NCI-H2107 treated with DMSO at 0.1 percent for 48 hours (cell line): Measurements from ENCODE around the gene SULT1C4.

Experiments
- DNase-seq: peaks from one replicate; lab custom pipeline; 2025; ENCODE audit not compliant: unreplicated experiment; lab: John Stamatoyannopoulos, UW

Gene SULT1C4

DNA sequence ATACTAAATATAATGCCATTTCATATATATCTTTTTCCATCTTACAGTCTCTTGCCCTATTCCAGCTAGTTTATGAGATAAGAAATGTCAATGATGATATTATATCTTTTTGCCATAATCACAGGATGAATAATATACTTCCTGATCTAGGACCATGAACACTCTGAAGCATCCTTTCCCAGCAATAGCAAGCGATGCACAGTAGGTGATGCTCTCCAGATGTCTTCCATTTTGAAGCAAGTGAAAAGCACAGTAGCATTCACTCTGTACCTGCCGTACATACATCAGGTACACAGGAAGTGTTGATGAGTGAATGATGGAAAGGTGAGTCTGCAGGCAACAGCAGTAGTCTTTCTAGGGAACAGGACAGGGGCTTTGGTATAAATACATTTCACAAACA, 8.6 kb upstream of the SULT1C4 start:
- no peak for DNase-seq

DNA sequence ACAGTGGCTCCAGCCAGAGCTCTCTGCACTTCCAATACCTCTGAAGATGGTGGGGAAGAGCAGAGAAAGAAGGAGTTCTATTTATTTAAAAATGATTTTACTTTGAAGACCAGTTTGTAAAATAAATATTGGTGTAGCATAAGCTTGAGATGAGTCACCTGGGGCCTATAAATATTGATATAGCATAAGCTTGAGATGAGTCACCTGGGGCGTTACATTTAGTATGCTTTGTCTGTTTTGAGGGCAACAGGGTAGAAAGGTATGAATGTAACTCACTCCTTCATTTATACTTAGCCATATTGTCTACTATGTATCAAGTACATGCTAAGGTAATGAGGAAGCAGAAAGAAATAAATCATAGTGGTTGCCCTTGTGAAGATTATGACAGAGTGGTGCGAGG, 7.7 kb upstream of the SULT1C4 start:
- no peak for DNase-seq

DNA sequence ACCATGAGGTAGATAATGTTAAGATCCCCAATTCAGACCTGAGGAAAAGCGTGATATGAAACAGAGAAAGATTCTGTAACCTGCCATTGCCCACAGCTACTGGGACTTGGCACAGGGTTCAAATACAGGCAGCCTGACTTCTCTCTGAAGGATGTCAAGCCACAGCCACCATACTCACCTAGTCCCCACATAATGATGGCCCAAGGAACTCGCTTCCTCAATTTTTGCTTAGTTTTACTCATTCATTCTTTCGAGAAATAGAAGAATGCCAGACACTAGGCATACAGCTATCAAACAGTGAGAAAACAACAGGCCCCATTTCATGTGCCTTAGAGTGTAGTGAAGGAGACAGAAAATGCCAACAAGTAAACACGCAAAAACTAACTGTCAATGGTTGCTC, 980 bp upstream of the SULT1C4 start:
- no peak for DNase-seq

DNA sequence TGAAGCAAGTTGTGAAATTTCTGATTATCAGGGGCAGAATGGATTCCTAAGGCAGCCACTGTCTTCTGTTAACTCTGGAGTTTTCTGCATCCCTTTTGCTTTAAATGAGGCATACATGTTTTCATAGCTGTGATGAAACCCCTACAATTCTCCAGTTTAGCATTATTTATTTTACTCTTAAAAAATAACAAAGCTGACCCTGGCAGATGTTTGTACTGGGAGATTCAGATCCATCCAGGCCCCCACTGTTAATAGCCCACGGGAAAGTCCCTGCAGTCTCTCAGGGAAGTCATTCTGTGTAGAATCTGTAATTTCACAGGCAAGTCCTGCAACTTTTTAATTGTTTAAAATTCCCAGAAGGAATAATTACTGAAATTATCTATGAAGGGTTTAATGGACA, 353 bp upstream of the SULT1C4 start:
- no peak for DNase-seq

DNA sequence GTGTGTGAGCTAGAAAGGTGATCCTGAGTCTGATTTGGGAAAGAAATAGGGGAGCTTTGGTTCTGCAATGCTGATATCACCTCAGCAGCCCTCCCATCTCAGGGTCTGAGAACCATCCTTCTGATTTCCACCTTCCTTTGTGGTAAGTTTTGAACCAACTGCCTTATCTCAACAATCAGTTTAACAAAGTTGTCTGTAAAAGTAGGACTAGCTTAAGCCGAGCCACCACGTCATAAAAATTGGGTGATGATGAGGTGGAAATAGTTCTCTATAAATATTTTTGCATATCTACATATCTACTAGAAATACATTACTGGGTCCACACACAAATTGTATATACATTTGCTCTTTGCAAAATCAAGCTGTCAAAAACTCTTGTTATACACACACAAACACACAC, 1.1 kb downstream of the SULT1C4 start:
- DNase-seq = no peak

DNA sequence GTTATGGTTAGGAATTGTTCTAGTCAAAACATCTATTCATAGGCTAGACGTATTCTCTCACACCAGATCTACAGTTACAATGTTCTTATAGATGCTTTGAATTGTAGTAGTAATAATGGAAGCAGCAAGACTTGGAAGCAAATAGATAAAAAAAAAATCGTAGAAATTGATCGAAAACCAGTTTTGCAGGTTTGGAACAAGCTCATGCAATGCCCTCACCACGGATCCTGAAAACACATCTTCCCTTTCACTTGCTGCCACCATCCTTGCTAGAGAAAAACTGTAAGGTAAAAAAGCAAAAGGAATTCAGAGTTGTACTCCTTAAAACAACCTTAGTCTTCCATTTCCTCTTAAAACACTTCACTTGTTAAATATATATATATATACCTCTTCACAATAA, 4.4 kb downstream of the SULT1C4 start:
- no peak for DNase-seq

DNA sequence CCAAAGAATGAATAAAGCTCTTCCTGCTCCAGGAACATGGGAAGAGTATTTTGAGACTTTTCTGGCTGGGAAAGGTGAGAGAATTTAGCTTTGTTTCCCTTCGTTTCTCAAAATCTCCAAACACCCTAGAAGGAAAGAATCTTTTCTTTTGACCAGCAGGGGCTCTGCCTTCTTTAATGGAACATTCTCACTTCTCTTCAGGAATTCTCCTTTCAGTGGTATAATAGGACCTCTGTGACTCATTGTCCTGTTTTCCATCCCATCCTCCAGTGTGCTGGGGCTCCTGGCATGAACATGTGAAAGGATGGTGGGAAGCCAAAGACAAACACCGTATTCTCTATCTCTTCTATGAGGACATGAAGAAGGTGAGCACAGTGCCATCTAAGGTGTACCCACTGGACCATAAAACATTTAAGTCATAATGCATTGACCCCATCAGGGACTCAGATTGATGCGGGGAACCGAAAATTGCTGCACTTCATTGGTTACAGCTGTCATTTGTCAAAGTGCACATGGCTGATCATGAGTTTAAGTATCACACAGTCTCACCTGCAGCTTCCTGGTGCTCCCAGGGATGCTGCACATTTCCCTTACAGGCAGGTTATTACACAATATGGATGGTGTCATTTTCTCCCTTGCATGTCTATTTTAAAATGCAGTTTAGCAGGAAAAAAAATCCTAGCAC, 5.5 kb downstream of the SULT1C4 start:
- DNase-seq = no peak

DNA sequence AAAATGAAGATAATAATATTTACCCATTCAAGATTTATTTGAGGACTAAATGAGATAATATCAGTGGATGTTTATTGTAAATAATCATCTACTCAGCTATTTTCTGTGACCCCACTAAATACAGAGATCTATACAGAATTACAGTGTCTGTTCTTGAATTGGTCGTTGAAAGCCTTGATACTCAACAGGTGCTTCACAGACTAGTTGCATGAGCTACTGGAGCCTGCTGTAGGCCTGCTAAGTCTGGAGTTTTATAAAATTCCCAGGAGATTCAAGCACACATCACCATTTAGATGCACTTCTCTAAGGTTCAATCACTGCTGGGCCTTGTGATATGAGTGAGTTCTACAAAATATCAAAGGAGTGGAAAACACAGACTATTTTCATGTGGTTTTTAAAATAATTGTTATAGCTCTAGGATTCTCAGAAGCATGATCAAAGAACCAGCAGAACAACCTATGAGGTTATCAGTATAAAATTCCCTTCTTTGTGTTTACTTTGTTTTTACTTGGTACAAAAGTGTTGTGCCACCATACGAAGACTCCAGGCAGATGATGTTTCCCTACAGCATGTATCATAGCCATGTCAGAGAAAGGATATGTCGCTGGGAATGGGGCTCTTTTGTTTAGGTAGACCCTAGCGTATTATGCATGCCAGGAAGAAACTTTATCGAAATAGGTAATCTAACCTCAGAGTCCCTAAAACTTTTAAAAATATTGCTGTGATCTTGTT, 7.1 kb downstream of the SULT1C4 start:
- DNase-seq = no peak

DNA sequence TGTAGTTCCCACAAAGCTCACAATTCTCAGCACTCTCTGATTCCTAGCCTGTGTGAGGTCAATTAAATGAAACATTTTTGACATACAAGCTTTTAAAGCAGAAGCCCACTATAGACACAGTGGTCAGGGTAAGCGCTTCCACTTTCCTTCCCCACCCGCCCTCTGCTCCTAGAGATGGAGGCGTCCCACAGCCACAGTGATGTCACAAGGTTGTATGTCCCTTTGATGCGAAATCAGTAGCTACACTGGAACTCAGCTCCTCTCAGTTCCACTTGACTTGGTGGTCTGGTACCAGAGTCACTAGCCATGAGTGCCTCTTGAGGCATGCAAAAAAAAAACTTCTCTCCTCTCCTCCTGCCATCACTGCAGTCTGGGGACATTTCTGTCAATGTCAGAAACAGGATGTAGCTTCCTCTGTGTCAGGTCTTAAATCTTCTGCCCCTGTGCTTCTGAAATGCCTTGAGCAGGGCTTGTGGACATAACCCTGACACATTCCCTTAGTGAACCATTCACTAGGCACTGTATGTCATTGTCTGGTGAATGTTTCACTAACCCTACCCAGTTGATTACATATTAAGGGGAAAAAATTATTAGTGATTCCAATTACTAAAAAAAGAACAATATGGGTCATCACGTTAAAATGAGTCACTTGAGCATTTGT, 7.8 kb downstream of the SULT1C4 start:
- DNase-seq = no peak

DNA sequence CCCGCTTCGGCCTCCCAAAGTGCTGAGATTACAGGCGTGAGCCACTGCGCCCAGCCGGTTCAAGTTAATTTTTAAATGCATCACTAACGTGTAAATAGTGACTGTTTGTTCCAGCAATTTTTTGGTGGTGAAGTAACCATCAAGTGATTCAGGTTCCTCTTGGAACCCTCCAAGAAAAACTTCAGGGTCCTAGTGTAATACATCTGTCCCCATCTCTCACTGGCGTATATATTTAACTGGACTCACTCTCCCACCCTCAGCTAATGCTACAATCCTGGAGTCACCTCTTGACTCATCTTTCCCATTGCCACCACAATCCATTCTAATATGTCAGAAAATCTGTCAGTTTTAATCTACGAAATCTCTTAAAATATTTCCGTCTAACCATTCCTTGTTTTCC, 10.3 kb downstream of the SULT1C4 start:
- DNase-seq = no peak

DNA sequence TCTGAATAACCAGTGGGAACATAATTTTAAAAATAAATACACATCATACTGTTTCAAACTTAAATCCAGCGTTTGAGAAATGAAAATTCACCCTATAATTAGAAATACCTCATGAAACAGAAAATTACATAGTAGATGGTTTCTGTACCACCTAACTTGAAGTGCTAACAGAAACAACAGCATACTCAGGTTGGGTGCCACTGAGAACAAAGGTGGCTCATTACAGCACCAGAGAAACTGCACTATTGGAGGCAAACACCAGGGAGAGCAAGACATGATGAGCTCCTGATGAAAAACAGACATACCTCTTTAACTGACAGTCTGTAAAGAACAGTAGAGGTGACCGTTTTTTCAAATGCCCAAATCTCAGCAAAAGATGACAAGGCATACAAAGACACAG, 12.6 kb downstream of the SULT1C4 start:
- DNase-seq = no peak

DNA sequence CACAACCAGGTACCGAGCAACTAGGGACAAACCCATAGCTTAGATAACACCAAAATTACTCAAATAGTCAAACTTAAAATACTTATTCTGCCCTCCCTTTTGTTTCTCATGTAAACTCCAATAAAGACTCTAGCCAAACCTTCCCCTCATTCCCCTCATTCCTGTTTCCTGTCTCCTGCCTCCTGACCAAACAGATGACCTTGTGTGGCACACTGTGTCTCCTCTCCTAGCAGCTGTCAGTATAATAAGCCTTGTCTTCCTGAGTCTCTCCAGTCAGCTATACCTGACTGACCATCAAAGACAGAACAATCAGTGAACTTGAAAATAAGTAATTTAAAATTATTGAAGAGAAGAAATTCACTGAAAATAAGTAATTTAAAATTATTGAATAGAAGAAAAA, 14.3 kb downstream of the SULT1C4 start:
- no peak for DNase-seq

DNA sequence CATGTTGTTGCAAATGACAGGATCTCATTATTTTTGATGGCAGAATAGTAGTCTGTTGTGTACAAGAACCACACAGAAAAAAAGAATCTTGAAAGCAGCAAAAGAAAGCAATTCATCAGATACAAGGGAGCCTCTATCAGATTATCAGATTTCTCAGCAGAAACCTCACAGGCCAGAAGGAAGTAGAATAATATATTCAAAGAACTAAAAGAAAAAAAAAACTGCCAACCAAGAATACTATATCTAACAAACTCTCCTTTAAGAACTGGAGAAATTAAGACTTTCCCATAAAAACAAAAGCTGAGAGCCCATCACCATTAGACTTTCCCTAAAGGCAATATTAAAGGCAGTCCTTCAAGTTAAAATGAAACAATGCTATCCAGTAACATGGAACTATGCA, 15.4 kb downstream of the SULT1C4 start:
- no peak for DNase-seq

DNA sequence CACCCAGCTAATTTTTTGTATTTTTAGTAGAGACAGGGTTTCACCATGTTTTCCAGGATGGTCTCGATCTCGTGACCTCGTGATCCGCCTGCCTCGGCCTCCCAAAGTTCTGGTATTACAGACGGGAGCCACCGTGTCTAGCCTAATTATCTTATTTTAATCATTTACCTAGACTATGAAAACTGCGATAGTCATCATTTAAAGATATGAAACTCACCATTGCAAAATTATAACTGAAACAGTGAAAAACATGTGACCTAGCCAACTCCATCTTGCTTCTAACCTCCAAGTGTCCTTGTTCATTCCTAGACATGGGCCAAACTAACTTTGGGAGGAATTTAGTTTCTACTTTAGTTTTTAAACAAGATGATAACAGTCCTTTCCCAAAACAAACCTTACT, 17.4 kb downstream of the SULT1C4 start:
- no peak for DNase-seq

DNA sequence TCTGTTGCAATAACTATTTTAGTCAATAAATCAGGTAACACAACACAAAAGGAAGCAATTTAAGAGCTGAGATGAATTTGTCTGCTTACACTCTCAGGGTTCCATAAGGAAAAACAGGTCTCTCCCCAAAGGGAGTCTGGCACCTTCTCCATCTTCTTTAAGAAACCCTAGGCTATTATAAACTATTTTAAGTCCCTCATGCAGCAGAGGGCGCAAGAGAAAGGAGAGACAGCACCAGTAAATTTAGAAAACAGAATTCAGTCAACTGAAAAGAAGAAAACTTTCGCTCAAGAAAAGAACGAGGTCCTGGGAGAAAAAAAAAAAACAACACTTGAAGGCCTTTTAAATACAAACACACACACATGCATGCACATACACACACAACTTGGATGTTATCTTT, 19.1 kb downstream of the SULT1C4 start:
- no peak for DNase-seq

DNA sequence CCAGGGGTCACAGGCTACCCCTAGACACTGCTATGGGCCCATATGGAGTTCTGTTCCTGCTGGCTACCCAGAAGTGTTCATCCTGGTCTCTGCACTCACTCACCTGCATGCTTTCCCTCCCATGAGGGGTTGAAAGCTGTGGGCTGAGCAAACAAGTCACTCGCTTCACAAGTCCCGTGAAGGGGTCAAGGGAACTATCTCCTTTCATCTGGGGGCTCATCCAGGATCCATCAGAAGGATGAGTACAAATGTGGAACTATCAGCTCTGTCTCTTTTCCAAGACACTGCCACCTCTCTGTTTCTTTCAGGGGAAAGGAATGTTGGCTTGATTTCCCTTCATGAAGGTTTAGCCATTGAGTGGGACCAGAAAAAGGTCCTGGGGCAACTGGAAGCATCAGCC, 21.7 kb downstream of the SULT1C4 start:
- DNase-seq = no peak

DNA sequence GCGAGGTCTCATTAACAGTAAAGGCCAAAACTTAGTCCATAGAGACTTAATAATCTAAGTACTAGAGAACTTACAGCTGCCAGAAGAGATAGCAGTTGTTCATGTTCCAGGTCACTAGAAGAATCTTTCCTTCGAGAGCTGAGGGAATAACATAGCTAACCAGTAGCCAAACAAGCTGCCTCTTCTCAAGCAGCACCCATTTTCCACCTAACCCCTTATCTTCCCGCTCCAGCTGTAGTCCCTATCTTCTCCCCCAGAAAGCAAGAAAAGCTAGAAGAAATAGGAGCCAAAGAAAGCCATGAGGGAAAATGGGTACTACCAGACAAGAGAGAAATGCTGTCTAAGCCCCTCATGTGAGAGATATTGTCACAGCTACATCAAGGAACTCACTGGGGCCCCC, 24.0 kb downstream of the SULT1C4 start:
- DNase-seq = no peak

DNA sequence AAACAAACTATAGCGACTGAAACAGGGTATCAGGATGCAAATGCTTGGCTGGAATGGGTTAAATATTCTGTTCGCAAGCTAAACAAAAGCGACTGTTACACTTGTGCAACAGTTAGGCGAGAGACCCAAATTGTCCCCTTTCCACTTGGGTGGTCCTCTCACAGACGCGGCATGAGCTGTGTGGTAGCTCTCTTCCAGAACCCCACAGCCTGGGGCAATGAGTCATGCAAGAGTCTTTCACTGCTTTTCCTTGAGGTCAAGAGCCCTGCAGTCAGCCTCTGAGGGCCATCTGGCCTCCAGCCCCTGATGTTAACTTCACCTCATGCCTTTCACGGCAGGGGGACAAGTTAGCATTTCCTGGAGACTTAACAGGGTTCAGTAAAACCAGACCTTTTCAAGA, 25.7 kb downstream of the SULT1C4 start:
- DNase-seq = no peak

DNA sequence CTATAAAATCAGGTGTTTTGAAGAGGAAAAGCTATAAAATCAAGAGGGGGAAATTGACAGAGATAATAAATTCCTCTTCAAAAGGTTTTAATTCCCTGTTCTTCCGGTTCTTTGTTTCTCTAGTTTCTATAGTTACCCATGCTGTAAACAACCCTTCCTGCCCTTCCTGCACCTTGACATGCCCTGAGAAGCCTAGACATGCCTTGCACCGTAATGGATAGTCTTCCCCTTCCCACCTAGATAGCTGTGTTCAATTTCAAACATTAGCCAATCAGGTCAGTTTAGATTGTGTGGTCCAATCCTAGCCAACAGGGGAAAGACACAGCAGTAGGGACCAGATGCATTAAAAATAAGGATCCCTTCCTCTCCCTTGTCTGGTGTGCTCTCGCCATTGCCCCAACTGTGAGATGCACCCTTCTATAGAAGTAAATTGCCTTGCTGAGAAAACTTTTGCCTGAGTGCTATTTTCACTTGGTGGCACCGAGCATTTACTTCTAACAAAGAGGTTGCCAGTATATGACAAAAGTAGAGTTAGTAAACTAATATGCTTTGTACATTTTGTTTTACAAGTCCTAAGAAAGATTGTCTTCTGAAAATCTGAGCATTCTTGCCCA, 27.1 kb downstream of the SULT1C4 start:
- no peak for DNase-seq

DNA sequence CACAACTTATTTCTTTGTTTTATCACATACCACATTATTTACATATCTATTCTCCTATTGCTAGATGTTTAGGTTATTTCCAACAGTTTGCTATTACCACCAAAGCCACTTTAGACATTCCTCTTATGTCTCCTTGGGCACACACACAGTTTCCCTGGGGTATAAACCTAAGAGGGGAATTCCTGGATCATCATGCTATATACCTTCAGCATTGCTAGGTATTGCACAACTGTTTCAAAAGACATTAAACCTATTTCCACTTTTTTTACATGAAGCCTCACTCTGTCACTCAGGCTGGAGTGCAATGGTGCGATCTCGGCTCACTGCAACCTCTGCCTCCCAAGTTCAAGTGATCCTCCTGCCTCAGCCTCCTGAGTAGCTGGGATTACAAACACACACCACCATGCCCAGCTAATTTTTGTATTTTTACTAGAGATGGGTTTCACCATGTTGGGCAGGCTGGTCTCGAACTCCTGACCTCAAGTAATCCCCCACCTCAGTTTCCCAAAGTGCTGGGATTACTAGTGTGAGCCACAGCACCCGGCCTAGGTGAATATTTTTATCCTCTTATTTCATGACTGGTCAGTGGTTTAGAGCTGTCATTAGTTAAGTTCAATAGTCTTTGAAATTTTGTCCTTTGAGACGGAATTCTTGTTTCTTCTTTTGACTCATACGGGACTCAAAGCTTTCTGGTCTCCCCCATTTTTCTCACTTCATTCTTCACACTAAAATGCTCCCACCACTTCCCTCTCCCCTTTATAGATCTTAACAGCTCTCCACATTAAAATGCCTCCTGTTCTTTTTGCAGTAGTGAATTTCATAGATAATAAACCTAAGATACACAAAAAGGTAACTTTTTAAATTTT, 30.3 kb downstream of the SULT1C4 start:
- no peak for DNase-seq

DNA sequence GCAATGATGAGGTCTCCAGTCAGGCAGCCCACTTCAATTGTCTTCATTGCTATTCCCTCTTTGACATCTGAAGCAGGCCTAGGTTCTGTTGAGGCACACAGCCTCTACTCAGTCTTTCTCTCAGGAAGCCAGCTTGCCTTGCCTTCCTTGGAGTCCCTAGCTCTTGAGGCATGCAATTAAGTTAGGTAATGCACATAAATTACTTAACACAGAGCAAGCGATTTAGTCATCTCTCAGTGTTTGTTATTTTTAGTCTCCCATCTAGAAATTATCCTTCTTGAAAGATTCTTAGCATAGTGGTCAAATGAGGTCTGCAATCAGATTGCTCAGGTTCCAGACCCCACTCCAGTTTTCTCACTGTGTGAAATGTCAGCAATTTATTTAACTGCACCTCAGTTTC, 32.0 kb downstream of the SULT1C4 start:
- no peak for DNase-seq
